ENCODE results near the gene NPY.

DNA sequence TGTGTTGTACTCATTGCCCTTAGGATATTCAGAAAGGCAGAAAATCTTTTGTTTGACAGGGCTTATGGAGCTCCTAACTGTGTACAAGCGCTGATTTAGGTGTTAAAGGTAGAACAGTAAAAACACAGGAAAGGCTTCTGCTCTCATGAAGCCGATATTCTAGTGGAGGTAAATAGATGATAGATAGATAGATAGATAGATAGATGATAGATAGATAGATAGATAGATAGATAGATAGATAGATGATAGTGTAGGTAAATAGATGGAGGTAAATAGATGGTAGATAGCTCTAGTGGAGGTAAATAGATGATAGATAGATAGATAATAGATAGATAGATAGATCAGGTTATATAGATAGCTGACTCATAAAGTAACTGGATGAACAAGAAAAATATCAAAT lies 39.4 kb upstream of the NPY start:
- TF ChIP-seq, protein P1, sequence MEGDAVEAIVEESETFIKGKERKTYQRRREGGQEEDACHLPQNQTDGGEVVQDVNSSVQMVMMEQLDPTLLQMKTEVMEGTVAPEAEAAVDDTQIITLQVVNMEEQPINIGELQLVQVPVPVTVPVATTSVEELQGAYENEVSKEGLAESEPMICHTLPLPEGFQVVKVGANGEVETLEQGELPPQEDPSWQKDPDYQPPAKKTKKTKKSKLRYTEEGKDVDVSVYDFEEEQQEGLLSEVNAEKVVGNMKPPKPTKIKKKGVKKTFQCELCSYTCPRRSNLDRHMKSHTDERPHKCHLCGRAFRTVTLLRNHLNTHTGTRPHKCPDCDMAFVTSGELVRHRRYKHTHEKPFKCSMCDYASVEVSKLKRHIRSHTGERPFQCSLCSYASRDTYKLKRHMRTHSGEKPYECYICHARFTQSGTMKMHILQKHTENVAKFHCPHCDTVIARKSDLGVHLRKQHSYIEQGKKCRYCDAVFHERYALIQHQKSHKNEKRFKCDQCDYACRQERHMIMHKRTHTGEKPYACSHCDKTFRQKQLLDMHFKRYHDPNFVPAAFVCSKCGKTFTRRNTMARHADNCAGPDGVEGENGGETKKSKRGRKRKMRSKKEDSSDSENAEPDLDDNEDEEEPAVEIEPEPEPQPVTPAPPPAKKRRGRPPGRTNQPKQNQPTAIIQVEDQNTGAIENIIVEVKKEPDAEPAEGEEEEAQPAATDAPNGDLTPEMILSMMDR (IDR thresholded peaks at IDR 0.05; ENCODE audit: low read depth, low read length), result no peak
- TF ChIP-seq, protein P2, sequence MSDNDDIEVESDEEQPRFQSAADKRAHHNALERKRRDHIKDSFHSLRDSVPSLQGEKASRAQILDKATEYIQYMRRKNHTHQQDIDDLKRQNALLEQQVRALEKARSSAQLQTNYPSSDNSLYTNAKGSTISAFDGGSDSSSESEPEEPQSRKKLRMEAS (IDR thresholded peaks at IDR 0.05; ENCODE audit: low read depth, low read length), result no peak
- no peak for TF ChIP-seq POLR2A (IDR thresholded peaks at IDR 0.05; ENCODE audit: extremely low read depth, insufficient read length)
- no peak for TF ChIP-seq MYC (IDR thresholded peaks at IDR 0.05; ENCODE audit: low read depth, low read length)
